GM06990 (cell line): ENCODE measurements around the gene ANKRD13C.

Experiments
- DNase-seq: peaks from one replicate; pipeline ENCODE4 v3.0.0-alpha.2; 2011; ENCODE audit not compliant: insufficient read length; ENCODE audit errors: extremely low read depth
- H3K27me3 ChIP-seq: replicated peaks from 2 replicates; pipeline ENCODE4 v1.6.0; 2011; ENCODE audit warnings: low read length; ENCODE audit not compliant: control insufficient read depth, insufficient read depth
- H3K36me3 ChIP-seq: 2 replicates; pipeline ENCODE4 v1.5.1; 2011; ENCODE audit warnings: low read length; ENCODE audit not compliant: control insufficient read depth, insufficient read depth
- H3K4me3 ChIP-seq: replicated peaks from 2 replicates; pipeline ENCODE4 v1.5.1; 2011; ENCODE audit warnings: low read depth, mild to moderate bottlenecking, control low read depth, low read length
- TF ChIP-seq, protein P1 (sequence below): IDR thresholded peaks from 2 replicates; pipeline ENCODE4 v1.5.1; 2011; ENCODE audit warnings: low read length, control low read depth, mild to moderate bottlenecking, inconsistent platforms; ENCODE audit not compliant: insufficient read depth, poor library complexity, severe bottlenecking

ANKRD13C gene

DNA sequence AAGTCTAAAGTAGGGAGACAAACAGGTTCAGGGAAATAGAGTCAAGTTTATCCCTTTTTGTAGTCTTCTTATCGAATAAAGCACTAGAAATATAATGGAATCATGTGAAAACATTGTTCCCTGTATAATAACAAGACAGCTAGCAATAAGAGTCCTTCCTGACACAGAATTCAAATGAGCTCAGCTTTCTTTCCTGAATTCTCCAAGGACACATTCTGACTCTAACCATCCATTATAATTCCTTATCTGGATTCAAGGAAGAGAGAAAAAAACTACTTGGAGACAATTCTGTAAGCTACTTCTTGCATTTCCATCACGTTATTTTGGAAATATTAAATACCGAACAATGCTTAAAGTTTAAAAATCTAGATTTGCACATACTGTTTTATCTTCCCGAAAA is 58.8 kb downstream of the ANKRD13C start:
- H3K4me3 ChIP-seq: no peak overlapping the region
- DNase-seq: no peak
- H3K36me3 ChIP-seq: peaks cover 2% of the 10 kb centered on the region
- TF ChIP-seq, protein P1, sequence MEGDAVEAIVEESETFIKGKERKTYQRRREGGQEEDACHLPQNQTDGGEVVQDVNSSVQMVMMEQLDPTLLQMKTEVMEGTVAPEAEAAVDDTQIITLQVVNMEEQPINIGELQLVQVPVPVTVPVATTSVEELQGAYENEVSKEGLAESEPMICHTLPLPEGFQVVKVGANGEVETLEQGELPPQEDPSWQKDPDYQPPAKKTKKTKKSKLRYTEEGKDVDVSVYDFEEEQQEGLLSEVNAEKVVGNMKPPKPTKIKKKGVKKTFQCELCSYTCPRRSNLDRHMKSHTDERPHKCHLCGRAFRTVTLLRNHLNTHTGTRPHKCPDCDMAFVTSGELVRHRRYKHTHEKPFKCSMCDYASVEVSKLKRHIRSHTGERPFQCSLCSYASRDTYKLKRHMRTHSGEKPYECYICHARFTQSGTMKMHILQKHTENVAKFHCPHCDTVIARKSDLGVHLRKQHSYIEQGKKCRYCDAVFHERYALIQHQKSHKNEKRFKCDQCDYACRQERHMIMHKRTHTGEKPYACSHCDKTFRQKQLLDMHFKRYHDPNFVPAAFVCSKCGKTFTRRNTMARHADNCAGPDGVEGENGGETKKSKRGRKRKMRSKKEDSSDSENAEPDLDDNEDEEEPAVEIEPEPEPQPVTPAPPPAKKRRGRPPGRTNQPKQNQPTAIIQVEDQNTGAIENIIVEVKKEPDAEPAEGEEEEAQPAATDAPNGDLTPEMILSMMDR: no peak
- H3K27me3 ChIP-seq: no peaks in the 10 kb centered on the region

DNA sequence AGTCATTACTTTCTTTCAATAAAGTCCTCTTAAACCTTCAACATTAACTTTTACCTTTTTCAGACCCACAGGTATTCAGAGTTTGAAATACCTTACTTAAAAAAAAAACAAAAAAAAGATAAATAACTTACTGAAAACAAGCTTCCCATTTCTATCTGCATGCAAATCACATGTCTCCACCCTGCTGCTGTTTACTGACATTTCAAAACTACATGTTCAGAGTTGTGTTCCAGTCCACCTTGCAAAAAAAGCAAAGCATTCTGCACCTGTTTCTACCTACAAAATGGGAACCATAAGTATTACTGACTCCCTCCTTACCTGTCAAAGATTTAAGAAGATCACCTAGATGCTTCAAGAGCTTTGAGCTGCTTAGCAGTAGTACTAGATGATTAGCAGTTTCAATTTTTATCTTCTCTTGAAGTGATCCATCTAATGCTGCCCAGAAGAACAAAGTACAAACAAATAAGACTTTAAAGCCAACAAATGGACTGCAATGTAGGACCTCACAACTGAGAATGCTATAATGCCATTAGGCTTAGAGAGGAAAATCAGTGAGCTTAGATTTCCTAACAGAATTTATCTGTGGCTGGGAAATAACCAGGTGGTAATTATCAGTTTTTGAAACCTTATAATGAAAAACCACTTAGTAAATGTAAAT is 61.2 kb downstream of the ANKRD13C start:
- no peaks in the 10 kb centered on the region for H3K27me3 ChIP-seq
- TF ChIP-seq, protein P1: no peak
- no peak for DNase-seq
- H3K4me3 ChIP-seq: no peak overlapping the region
- H3K36me3 ChIP-seq: peaks cover 3% of the 10 kb centered on the region

DNA sequence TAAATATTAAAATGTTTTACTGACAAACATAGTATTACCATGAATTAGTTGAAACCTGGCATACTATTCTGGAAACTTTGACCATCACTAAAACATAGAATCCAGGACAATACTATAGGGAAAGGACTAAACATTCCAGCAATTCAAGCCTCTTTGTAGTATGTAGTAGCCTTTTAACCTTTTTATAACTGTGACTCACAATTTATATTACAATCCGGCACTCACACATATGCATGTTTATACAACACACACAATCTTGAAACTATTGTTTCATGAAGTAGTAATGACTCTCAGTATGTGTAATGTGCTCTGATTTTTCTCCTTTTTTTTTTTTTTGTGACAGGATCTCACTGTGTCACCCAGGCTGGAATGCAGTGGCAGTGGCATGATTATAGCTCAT is 64.3 kb downstream of the ANKRD13C start:
- H3K36me3 ChIP-seq: peaks cover 3% of the 10 kb centered on the region
- no peaks in the 10 kb centered on the region for H3K27me3 ChIP-seq
- no peak overlapping the region for H3K4me3 ChIP-seq
- DNase-seq: no peak
- TF ChIP-seq, protein P1: no peak

DNA sequence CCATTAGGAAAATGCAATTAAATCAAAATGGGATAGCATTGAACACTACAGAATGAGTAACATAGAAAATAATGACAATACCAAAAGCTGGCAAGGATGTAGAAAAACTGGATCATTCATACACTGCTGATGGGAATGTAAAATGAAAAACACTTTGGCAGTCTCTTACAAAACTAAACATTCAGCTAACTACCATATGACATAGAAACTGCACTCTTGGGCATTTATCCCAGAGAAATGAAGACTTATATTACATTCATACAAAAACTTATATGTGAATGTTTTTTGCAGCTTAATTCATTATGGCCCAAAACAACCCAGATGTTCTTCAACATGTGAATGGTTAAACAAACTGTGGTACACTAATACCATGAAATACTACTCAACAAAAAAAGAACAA is 66.4 kb downstream of the ANKRD13C start:
- DNase-seq: no peak
- H3K36me3 ChIP-seq: peaks cover 3% of the 10 kb centered on the region
- TF ChIP-seq, protein P1: no peak

DNA sequence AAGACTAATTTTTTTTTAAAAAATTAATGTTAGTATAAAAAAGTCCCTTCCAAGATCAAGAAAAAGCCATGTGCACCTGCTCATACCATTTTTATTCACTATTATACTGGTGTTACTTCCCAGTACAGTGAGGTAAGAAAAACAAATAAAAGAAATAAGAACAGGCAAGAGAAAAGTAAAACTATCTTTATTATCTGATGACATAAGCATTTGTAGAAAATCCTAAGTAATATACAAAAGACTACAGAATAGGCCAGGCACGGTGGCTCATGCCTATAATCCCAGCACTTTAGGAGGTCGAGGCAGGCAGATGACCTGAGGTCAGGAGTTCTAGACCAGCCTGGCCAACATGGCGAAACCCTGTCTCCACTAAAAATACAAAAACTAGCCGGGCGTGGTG is 68.1 kb downstream of the ANKRD13C start:
- no peak for DNase-seq
- Histone ChIP-seq H3K36me3 (peaks cover 3% of the 10 kb centered on the region), H3K4me3 (no peak overlapping the region), H3K27me3 (no peaks in the 10 kb centered on the region)
- TF ChIP-seq, protein P1: no peak

More for the DNA sequence above, 66.4 kb downstream of the ANKRD13C start:
- Histone ChIP-seq H3K27me3 (no peaks in the 10 kb centered on the region), H3K4me3 (no peak overlapping the region)

DNA sequence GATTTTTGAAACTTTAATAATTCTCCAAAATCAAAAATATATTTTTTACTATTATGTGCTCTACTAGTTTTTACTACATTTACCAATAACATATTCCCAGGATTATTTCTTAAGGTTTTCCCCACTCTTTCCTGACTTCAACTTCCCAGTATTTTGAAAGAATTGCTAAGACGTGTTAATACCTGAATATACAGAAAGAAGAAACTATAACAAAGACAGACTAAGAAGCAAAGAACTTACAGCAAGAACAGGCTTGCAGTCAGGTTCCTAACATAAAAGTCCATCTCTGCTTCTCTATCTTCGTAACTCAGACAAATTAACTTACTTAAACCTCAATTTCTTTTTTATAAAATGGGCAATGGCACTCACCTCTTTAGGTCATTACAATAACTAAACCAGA is 70.2 kb downstream of the ANKRD13C start:
- Histone ChIP-seq H3K36me3 (no peaks in the 10 kb centered on the region; the same call in 1 of the 2 replicates), H3K4me3 (no peak overlapping the region), H3K27me3 (no peaks in the 10 kb centered on the region)
- TF ChIP-seq, protein P1: no peak
- no peak for DNase-seq
